ENCODE measurements around the gene MAN1B1.
"Not testable (repeated sequence)": the region's sequence is repeated elsewhere in the genome, so short reads cannot be mapped to it uniquely, and the experiment has no call there.

MAN1B1 gene

DNA sequence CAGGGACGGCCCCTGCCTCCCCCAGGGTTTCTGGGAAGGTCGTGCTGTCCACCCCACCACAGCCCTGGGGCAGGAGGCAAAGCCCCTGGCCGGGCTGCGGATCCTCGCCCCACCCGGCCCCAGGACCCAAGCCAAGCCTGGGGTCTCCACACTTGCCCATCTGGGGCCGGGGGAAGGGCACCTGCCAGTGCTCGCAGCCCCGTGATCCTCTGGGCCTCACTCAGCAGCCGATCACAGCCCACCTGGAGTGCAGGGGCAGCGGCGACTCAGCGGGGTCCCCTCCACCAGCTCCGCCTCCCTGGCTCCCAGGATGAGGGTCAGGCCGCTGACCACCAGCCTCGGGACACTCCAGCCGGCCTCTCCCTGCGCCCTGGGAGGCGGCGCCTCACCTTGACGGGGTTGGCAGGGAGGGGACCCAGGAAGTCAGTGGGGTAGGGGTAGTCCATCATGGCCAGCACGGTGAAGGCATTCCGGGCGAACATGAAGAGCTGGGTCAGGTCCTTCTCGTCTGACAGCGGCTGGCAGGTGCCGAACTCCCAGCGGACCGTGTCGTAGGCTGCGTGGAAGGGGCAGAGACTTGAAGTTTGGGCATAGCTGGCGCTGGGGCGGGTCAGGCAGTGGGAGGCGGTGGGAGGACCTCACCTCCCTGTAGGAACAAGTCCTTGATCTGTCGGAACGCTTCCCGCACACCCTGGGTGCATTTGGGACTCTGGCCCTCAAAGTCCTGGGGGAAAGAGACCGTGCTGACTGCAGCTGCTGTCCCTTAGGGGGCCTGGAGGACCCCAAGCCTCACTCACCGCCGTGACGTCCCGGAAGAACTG lies 26.0 kb downstream of the MAN1B1 start:
- no peak for DNase-seq

DNA sequence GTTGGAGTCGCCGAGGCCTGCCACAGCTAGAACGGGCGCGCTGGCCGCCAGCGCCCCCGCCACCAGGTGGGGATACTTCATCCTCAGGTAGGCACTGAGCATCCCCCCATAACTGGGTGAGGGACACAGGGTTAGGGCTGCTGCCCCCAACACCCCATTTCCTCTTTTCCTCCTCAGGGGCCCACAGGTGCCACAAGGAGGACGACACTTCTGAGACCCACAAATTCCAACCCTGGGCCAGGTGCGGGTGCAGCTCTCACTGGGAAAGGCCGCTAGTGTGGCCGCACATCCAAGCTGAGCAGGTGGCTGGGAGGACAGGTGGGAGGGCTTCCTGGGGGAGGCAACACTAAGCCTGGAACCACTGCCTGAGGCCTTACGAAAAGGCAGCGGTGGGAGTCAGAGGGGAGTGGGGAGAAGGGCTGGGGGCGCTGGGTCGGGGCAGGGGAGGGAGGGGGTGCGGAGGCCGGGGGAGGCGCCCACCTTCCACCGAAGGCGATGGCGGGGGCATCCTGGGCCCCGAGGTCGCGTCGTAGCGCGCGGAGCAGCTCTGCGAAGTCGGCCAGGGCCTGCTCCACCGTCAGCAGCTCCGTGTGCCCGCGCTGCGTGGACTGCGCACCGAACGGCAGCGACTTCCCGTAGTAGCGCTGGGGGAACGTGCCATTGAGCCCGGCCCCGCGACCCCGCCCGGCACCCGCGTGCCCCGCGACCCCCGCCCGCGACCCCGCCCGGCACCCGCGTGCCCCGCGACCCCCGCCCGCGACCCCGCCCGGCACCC lies 26.8 kb downstream of the MAN1B1 start:
- no peak for DNase-seq

DNA sequence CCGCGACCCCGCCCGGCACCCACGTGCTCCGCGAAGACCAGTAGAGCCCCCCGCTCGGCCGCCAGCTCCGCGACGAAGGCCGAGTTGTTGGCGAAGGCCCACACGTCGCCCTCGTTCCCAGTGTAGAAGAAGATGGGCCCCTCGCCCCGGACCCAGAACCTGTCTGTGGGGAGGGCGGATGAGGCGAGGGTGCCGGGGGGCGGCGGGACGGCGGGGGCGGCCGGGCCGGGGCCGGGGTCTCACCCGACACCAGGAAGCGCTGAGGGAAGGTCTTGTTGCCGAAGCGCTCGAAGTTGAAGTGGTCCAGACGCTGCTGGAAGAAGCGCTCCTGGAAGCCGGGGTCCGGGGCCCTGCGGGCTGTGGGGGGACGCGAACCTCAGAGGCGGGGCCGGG lies 27.4 kb downstream of the MAN1B1 start:
- no peak for DNase-seq

DNA sequence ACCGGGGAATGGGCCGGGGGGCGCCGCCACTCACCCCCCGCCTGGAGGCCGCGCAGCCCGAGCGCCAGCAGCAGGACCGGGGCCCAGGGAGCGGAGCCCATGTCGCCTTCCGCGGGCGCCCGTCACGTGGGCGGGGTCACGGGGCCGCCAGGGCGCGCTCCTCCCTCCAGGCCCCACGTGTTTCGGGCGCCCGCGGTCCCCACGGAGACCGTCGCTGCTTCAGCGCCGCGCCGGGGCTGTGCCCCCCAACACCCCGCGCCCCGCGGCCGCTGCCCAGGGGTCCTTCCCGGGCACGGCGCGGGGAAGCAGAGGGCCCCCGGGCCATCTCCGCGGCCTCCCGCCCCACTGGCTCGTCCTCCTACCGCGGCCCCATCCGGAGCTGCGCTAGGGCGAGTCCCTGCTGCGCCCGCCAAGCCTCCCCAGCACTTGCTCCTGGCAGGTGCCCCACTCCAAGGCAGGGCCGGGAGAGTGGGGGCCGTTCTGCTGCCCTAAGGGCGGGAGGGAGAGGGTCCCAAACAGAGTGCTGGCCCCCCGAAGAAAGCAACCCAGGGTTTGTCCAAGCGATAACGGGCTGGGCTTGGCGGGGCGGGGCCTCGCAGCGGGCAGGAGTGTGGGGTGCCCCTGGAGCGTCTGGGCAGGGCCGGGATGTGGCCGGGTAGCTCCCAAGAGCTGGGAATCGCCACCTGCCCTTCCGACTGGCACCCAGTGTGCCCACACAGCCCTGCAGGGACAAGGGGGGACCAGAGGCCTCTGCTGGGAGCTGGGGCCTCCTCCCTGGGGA lies 28.0 kb downstream of the MAN1B1 start, which contains the start of gene DPP7:
TSS of gene DPP7 (minus strand) at position 121 of the 781 bp plus-strand sequence. CDS start at position 101, 20 bp downstream.
- peak; percentile 68 for DNase-seq

DNA sequence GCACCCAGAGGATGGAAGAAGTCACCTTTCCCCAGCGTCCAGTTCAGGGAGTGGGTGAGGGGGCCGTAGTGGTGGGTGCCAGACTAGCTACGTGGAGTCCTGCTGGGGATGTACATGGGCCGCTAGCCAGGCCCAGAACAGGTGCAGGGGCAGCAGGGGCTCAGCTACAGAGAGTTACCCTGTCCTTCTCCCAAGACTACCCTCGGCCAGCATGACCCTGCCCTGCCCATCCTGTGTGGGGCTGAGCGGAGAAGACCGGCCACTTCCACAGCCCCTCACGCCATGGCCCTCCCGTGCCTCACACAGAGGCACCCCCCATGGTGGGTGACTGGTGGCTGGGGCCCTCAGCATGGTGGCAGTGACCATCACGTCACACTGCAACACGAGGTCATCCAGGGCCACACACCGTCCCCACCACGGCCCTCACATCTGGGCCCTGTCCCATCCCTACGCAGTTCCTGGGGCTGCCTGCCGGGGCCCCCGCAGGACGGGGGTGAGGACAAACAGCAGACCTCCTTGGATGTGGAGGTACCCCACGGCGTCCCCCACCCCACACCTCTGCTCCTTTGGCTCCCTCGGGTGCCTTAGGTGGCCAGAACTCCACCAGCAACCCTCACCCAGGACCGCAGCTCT lies 28.7 kb downstream of the MAN1B1 start:
- DNase-seq = no peak

DNA sequence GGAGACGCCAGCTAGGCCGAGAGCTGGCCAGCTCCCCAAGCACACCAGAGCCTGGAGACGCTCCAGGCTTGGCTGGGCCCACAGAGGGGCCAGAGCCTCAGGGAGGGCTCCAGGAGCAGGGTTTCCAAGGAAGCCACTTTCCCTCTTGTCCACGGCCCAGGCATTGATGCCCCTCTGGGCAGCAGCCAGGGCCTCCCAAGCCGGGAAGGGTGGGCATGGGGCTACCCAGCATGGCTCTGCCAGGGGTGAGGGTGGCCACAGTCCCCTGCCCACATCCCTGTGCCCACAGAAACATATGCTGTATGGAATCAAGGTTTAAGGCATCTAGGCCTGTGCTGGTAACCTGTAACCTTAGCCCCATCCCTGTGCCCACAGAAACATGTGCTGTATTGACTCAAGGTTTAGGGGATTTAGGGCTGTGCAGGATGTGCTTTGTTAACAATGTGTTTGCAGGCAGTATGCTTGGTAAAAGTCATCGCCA lies 29.3 kb downstream of the MAN1B1 start:
- DNase-seq = no peak

DNA sequence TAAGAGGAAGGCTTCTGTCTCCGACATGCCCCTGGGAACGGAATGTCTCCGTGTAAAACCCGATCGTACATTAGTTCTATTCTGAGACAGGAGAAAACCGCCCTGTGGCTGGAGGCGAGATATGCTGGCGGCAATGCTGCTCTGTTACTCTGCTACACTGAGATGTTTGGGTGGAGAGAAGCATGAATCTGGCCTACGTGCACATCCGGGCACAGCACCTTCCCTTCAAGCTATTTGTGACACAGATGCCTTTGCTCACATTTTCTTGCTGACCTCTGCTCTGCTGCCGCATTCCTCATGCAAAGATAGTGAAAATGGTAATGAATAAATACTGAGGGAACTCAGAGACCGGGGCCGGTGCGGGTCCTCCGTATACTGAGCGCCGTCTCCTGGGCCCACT lies 29.9 kb downstream of the MAN1B1 start:
- DNase-seq = no peak

DNA sequence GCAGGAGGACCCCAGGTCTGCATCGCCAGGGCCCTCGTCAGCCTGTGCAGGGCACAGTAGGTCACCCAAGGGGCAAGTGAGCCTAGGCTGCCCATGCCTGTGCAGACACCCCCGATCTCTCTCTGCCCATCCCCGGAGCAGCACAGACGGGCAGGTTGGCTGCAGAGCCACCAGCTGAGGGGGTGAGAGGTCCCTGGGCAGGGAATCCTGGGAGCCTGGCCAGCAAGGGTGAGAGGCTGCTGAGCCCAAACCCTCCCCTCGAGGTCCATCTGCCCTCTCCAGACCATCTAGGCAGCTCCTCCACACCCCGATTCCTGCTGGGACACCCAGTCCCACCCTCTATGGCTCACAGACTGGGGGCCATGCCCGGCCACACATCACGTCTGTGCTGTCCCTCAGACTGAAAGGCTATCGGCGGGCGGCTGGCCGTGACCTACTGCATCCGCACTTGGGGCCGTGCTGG lies 30.5 kb downstream of the MAN1B1 start:
- no peak for DNase-seq

DNA sequence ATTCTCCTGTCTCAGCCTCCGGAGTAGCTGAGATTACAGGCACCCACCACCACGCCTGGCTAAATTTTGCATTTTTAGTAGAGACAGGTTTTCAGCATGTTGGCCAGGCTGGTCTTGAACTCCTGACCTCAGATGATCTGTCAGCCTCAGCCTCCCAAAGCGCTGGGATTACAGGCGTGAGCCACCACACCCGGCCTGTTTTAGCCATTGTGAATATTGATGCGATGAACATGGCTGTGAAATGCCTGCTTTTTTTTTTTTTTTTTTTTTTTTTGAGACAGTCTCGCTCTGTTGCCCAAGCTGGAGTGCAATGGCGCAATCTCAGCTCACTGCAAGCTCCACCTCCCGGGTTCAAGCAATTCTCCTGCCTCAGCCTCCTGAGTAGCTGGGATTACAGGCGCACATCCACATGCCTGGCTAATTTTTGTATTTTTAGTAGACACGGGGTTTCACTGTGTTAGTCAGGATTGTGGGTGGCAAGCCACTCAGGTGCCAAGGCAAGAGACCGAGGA lies 31.4 kb downstream of the MAN1B1 start:
- not testable (repeated sequence) for DNase-seq

DNA sequence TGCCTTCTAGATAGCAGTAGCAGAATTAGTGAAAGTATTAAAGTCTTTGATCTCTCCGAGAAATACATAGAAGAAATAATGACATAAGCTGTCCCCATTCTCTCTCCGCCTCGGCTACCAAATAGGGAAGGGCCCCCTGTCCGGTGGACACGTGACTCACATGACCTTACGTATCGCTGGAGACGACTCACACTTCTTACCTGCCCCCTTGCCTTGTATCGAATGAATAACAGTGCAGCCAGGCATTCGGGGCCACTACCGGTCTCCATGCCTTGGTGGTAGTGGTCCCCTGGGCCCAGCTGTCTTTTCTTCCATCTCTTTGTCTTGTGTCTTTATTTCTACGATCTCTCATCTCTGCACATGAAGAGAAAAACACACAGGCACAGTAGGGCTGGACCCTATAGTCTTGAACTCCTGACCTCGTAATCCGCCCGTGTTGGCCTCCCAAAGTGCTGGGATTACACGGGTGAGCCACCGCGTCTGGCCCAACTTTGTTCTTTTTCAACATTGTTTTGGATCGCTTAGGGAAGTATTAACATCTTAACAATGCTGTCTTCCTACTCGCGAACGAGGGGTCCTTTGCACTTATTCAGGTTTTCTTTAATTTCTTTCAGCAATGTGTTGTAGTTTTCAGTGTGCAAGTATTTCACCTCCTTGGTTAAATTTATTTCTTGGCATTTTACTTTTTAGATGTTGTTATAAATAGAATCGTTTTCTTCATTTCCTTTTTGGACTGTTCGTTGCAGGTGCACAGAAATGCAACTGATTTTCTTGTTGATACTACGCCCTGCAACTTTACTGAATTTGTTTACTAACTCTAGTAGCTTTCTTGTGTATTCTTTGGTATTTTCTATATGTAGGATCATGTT lies 35.4 kb downstream of the MAN1B1 start:
- DNase-seq = not testable (repeated sequence)

DNA sequence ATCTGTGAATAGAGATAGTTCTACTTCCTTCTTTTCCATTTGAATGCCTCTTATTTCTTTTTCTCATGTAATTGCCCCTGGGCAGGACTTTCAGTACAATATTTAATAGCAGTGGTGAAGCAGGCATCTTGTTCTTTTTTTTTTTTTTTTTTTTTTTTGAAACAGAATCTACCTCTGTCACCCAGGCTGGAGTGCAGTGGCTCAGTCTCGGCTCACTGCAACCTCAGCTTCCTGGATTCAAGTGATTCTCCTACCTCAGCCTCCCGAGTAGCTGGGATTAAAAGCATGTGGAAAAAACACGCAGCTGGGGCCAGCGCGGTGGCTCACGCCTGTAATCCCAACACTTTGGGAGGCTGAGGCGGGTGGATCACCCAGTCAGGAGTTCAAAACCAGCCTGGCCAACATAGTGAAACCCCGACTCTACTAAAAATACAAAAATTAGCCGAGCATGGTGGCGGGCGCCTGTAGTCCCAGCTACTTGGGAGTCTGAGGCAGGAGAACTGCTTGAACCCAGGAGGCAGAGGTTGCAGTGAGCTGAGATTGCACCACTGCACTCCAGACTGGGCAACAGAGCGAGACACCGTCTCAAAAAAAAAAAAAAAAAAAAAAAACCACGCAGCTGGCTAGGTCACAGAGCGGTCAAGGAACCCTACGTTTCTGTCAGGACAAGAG lies 36.1 kb downstream of the MAN1B1 start:
- not testable (repeated sequence) for DNase-seq

DNA sequence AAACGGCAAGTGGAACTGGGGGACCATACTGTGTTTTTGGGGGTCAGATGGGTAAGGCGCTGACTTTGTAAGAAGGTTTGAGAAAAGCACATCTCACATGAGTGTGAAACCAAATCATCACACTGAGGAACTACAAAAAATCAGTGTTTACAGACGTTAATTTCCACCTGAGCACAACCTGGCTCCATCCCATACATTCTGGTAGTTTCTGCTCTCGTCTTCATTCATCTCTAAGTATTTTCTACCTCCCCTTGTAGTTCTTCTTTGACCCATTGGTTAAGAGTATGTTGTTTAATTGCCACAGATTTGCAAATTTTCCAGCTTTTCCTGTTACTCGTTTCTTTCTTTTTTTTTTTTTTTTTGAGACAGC lies 36.7 kb downstream of the MAN1B1 start:
- no peak for DNase-seq

DNA sequence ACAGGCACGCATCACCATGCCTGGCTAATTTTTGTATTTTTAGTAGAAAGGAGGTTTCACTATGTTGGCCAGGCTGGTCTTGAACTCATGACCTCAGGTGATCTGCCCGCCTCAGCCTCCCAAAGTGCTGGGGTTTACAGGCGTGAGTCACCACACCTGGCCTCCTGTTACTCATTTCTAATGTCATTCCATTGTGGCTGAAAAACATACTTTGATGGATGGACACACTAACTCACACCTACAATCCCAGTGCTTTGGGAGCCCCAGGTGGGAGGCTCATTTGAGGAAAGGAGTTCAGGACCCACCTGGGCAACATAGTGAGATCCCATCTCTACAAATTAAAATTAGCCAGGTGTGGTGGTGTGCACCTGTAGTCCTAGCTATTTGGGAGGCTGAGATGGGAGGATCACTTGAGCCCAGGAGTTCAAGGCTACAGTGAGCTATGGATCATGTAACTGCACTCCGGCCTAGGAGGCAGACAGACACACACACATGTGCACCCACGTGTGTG lies 37.2 kb downstream of the MAN1B1 start:
- DNase-seq = not testable (repeated sequence)

DNA sequence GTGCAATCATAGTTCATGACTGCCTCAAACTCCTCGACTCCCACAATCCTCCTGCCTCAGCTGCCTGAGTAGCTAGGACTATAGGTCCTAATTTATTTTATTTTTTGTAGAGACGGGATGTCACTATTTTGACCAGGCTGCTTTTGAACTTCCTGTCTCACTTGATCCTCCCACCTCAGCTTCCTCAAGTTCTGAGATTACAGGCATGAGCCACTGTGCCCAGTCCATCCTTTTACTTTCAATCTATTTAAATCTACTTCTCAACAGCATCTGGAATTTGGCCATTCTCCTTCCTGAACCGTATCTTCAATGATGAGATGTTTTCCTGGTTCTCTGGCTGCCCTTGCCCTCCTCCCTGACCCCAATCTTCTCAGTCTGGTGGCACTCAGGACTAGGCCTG lies 40.0 kb downstream of the MAN1B1 start:
- DNase-seq = no peak

DNA sequence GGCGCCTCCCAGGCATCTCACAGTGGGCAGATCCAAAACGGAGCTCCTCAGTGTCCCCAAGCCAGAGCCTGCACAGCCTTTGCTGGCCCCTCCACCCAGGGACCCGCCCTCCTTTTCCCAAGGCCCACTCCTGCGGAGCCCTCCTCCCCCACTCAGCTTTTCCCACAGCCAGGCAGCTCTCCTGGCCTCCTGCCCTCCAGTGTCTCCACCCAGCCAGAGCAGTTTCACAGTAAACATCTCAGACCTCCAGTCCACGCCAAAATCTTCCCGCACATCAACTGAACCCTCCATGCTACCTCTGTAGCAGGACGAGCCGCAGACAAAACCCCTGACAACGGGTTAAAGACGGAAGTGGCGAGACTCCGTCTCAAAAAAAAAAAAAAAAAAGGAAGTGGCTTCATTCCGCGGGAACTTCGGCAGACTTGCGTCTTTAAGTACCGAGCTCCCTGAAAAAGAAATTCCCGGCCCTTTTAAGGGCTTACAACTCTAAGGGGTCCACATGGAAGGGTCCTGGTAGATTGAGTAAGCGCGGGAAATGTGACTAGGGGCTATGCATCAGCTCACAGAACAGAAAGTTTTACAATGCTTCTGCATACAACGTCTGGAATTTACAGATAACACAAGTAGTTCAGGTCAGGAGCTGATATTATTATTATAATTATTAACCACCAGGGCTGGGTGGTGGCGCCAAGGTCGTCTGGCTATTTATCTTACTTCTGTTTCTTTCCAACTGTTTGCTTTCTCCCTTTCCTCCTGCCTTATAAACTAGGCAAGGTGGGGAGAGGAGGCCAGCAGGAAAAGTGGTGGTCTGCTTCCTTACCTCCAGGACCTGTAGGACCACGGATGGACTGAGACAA lies 40.7 kb downstream of the MAN1B1 start:
- no peak for DNase-seq

DNA sequence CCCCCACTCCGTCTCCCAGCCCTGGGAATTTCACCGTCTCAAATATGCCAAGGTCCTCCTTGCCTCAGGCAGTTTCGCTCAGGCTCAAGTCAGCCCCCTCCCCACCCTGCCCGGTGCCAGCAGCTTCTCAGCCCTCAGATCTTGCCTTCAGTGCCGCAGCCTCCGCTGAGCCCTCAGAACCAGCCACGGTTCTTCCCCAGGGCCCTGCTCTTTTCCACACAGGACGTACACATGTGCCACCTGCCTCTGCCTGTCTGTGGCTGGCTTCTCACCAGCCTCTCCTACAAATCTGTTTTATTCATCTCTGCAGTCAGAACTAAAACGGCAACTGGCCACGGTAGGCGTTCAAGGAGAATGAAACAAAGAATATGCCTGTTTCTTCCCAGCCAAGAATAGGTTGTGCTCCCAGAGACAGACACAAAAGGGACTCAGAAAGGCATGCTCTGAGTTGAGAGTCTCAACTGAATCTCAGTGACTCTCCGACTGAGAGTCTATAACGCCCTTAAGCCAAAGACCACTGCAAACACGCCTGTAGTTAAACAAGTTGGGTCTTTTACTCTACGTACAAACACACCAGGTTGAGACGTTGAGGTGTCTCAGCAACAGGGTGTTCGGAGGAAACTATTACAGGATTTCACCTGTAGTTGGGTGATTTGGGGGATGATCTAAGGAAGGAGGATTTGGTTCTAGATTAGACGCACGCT lies 41.5 kb downstream of the MAN1B1 start:
- DNase-seq = no peak

DNA sequence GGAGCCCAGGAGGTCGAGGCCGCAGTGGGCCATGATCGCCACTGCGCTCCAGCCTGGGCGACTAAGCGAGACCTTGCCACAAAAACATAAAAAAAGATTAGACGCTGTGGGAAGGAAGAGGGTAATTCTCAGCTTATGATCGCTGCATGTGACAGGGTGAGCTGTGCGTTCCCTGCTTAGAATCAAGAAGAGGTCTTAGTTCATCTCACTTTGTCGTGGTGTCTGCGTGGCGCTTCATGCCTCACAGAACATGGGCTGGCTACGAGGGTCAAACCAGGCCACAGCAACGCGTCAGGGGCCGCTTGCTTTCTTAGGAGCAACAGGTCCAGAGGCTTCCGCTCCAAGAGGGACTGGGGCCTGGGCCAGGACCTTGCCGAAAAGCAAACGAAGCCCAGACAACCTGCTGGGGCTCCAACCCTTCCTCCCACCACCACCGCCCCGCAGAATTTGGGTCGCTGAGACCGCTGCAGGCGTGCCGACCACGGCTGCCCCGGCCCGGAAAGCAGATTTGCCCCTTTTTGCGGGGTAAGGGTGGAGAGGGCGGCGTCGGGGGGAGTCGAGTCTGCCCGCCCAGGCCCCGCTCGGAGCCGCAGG lies 42.2 kb downstream of the MAN1B1 start:
- DNase-seq = no peak

DNA sequence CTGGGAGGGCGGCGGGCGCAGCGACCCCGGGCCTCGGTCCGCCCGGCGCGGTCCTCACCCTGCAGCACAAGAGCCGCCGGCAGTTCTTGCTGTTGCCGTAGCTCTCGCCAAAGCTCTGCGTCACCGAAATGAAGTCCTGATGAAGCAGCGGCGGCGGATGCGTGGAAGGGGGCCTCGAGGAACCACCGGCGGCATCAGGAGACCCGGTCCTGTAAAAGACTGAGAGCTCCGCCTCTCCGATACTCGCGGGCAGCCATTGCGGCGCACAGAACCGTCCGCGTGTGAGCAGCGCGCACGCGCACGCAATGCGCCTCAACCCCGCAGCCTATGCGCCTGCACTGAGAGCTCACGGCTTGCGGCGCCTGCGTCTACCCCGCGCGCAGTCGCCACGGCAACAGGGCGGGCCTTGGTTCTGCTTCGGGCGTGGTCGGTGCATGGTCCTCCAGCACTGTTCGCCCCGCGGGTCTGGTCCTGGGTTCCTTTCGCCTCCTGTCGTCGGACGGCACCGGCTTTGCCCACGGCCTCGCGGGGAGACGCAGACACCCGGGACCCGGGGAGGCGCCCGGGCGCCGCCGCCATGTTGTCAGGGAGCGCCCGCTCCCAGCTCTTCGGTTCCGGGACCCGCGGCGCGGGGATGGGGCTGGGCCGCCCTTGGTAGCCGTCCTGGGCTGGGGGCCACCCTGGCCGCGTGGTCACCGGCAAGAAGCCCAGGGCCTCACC lies 42.8 kb downstream of the MAN1B1 start:
- DNase-seq = peak; percentile 85

Data from activated CD4-positive, alpha-beta T cell treated with anti-CD3 and anti-CD28 coated beads for 1 hour (primary cell).